Measurements from ENCODE around the gene RPS21. TPM values are rescaled to one million over a fixed set of nuclear protein-coding genes. Genes with fewer than 3 reads are reported as not detected.

The RPS21 gene
- total and polyA plus RNA-seq, 2 of the 13 experiments (the other 11 are each of a cell fraction or from before 2014, with no cell fraction given), result 2,647 to 11,063 TPM

GRCh38 chr20:62376112-62377063 is 10.5 kb upstream of the RPS21 start (continued):
- peak; percentile 88; the same call in 1 of the 2 replicates for TF ChIP-seq RFXAP (CRISPR knock-in tag; IDR thresholded peaks at IDR 0.05; ENCODE audit: borderline replicate concordance)
- TF ChIP-seq MAZ (IDR thresholded peaks at IDR 0.05; ENCODE audit: borderline replicate concordance, low read depth, low read length), result peak; percentile 89; the same call in 1 of the 2 replicates
- peak; percentile 86; the same call in 1 of the 2 replicates for TF ChIP-seq MAZ (CRISPR knock-in tag; IDR thresholded peaks at IDR 0.05; ENCODE audit: low read depth)
- peak; percentile 83; the same call in 1 of the 2 replicates for TF ChIP-seq ZSCAN5A (CRISPR knock-in tag; IDR thresholded peaks at IDR 0.05; ENCODE audit: borderline replicate concordance)
- TF ChIP-seq HNRNPH1 (optimal IDR thresholded peaks at IDR 0.05; ENCODE audit: low read depth, low read length), result peak; percentile 38
- TF ChIP-seq RNF219 (CRISPR knock-in tag; IDR thresholded peaks at IDR 0.05), result no peak
- TF ChIP-seq PAXIP1 (CRISPR knock-in tag; conservative IDR thresholded peaks at IDR 0.05), result peak; percentile 68
- TF ChIP-seq HMG20A (CRISPR knock-in tag; IDR thresholded peaks at IDR 0.05; ENCODE audit: borderline replicate concordance), result no peak; the same call in 1 of the 2 replicates
- TF ChIP-seq SIN3A (IDR thresholded peaks at IDR 0.05; ENCODE audit: borderline replicate concordance, low read depth, low read length), result peak; percentile 84; the same call in 1 of the 2 replicates
- TF ChIP-seq REPIN1 (CRISPR knock-in tag; IDR thresholded peaks at IDR 0.05; ENCODE audit: borderline replicate concordance, low read depth), result peak; percentile 95
- TF ChIP-seq TOE1 (CRISPR knock-in tag; IDR thresholded peaks at IDR 0.05), result peak; percentile 47; the same call in 1 of the 2 replicates
- peak; percentile 40; the same call in 1 of the 2 replicates for TF ChIP-seq NR2F2 (IDR thresholded peaks at IDR 0.05; ENCODE audit: borderline replicate concordance, low read depth)
- TF ChIP-seq AGO1 (IDR thresholded peaks at IDR 0.05; ENCODE audit: low read depth, low read length, poor library complexity, severe bottlenecking), result peak; percentile 84
- peak; percentile 80; the same call in 1 of the 2 replicates for TF ChIP-seq ZNF275 (CRISPR knock-in tag; IDR thresholded peaks at IDR 0.05; ENCODE audit: borderline replicate concordance)
- TF ChIP-seq SAP130 (CRISPR knock-in tag; IDR thresholded peaks at IDR 0.05; ENCODE audit: low read depth), result peak; percentile 92
- peak; percentile 95 for TF ChIP-seq ZNF605 (CRISPR knock-in tag; IDR thresholded peaks at IDR 0.05)
- TF ChIP-seq MIER2 (CRISPR knock-in tag; IDR thresholded peaks at IDR 0.05), result no peak; the same call in 1 of the 2 replicates

All from HepG2 (cell line).